ENCODE data around the gene PRM2.

PRM2 gene

DNA sequence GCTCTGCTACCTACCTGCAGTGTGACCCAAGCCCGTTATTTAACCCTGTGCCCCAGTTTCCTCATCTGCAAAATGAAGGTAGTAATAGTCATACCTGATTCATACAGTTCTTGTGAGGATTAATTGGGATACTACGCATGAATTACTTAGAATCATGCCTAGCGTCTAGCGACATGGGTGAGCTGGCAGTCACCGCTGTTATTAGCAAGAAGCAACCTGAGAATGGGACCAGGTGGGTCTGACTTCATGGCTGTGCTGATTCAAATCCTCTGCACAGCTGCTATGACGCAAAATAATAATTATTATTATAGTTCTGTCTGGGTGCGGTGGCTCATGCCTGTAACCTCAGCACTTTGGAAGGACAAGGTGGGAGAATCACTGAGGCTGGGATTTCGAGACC, 28.1 kb downstream of the PRM2 start:
- no peak for DNase-seq (ENCODE audit: low spot score)

DNA sequence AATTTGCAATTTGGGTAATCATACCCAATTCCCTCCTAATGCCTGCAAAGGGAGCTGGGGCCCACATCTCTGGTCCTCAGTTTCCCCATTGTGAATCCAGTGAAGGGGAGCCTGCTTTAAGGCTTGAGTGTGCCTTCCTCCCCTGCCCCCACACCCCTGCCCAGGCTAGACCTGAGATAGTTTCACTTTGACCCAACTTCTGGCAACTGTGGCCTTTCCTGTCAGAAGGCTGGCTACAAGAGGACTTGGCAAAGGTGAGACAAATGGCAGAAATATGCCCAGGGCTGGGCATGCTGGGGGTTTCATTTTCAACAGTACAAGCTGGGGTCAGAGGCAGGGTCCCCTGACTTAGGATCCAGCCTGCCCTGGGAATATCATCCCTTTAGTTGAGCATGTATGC, 30.3 kb downstream of the PRM2 start:
- no peak for DNase-seq (ENCODE audit: low spot score)

DNA sequence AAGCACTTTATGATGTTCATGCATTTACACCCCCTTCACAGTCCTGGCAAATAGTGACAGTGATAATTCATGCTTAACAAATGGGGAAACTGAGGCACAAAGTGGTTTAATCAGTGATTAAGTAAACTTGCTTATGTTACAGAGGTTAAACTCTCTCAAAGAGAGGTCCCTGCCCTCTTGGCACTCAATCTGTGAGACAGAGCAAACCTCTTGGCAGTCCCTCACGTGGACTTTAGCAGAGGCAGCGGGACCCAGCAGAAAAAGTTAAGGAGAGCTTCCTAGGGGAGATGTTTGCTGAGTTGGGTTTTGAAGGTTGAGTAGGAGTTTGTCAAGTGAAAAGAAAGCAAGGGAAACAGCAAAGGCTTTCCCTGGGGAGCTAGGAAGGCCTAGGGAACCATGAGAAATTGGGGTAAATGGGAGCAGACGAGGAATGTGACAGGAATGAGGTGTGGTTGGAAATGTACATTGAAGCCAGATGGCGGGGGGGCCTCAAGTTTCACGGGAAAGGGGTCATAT, 31.0 kb downstream of the PRM2 start:
- DNase-seq (ENCODE audit: low spot score): no peak

DNA sequence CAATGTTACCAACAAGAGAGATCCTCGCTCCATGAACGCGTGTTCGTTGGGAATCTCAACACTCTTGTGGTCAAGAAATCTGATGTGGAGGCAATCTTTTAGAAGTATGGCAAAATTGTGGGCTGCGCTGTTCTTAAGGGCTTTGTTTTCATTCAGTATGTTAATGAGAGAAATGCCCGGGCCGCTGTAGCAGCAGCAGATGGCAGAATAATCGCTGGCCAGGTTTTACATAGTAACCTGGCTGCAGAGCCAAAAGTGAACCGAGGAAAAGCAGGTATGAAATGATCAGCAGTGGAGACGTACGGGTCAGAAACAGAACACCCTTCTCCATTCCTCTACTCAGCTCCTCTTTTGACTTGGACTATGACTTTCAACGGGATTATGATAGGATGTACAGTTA, 33.6 kb downstream of the PRM2 start:
- no peak for DNase-seq (ENCODE audit: low spot score)

DNA sequence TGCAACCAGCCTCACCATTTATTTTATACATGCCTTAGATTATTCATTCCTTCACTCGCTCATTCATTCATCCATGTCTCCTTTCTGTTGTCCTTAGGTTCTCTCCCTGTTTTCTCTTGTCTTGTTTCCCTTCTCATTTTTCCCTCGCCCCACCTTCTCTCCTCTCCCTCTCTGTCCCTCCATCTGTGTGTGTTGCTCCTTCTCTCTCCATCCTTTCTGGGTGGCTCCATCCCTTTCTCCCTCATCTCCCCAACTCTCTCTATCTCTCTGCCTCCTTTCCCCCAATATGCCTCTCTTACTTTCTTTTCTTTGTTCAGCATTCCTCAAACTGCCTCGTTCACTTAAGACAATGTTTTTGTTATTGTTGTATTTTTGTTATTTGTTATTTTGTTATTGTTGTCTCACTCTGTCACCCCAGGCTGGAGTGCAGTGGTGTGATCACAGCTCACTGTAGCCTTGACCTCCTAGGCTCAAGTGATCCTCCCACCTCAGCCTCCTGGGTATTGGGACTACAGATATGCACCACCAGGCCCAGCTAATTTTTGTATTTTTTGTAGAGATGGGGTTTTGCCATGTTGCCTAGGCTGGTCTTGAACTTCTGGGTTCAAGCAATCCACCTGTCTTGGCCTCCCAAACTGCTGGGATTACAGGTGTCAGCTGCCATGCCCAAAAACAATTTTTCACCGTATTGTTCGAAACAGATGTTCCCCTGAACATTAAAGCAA, 34.6 kb downstream of the PRM2 start:
- no peak for DNase-seq (ENCODE audit: low spot score)

DNA sequence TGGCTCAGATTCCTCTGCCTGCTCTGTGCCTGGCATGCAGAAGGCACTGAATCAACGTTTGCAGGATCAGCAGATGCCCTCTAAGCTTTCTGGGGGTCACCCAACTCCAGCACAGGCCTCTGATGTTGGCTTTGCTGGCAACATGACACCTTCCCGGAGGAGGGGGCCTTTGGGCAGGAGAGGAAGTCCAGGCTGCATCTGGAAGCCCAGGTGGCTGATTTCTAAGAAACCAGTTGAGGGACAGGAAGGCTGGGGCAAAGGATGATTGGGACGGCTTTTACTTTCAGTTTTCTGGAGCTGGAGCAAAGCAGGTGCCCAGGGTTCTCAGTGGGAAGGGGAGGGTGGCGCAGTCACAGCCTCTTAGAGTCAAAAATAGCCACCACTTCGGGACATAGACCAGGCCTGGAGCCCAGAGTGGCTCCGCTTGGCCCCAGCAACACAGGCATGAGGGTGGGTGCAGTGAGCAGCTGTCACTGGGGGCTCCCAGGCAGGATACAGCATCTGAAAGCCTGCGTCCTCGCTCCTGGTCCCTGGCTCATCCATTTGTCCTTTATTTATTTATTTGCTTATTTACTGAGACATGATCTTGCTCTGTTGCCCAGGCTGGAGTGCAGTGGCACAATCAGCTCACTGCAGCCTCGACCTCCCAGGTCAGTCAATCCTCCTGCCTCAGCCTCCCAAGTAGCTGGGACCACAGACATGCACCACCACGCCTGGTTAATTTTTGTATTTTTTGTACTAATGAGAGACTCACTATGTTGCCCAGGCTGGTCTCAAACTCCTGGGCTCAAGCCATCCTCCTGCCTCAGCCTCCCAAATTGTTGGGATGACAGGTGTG, 35.4 kb downstream of the PRM2 start:
- DNase-seq (ENCODE audit: low spot score): no peak

DNA sequence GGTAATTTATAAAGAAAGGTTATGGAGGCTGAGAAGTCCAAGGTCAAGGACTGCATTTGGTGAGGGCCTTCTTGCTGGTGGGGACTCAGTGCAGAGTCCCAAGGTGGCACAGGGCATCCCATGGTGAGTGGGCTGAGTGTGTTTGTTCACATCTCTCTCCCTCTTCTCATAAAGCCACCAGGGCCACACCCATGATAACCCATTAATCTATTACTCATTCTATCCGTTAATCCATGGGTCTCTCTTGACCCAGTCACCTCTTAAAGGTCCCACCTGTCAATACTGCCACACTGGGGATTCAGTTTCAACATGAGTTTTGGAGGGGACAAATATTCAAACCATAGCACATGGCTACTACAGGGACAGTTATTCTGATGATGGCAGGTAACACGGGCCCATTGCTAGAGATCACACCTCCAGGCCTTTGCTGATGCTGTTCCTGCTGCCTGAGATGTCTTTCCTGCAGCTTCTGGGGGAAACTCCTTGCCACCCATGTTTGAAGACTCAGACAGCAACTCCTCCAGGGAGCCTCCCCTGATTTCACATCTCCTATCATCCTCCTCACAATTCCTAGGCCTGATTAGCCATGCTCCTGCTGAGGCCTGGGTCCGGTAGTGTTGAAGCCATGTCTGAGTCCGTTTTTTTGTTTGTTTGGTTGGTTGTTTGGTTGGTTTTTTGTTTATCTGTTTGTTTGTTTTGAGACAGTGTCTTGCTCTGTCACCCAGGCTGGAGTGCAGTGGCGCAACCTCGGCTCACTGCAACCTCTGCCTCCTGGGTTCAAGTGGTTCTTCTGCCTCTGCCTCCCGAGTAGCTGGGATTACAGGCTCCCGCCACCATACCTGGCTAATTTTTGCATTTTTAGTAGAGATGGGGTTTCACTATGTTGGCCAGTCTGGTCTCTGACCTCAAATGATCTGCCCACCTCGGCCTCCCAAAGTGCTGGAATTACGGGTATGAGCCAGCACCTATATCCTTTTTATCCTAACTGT, 36.3 kb downstream of the PRM2 start:
- DNase-seq (ENCODE audit: low spot score): no peak

DNA sequence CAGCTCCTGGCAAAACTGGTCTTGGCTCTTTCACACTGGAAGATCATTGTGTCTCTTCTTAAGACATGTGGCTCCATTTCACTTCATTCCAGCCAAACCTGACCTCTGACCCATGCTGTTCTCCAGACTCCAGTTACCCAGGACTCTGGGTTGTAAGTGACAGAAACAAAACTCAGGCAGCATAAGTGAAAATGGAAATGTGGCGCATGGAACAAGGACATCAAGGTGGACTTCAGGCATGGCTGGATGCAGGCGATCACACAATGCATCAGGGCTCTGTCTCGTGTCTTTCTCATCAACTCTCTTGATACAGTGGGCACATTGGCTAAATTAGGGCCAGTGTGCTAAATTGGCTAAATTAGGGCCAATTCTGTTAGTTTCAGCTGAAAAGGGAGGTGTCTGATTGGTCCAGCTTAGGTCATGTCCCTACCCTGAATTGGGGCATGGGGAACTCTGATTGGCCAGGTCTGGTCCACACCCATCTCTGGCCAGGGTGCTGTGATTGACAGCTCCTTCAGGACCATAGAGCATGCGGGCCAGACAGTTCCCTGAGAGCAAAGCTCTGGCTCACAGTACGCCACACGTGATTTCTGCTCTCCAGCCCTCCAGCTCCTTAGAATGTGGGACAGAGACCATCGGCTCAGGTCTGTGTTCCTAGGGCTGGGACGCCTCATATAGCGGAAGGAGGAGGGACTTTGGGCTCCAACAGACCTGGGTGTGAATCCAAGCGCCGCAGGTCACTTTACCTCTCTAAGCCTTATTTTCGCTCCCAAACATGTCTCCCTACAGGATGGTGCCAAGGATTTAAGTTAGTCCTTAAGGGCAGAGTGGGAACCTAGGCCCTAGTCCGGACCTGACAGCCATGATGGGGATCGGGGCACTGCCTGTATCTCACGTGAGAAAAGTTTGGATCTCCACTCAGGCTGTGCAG, 37.7 kb downstream of the PRM2 start:
- DNase-seq (ENCODE audit: low spot score): no peak

DNA sequence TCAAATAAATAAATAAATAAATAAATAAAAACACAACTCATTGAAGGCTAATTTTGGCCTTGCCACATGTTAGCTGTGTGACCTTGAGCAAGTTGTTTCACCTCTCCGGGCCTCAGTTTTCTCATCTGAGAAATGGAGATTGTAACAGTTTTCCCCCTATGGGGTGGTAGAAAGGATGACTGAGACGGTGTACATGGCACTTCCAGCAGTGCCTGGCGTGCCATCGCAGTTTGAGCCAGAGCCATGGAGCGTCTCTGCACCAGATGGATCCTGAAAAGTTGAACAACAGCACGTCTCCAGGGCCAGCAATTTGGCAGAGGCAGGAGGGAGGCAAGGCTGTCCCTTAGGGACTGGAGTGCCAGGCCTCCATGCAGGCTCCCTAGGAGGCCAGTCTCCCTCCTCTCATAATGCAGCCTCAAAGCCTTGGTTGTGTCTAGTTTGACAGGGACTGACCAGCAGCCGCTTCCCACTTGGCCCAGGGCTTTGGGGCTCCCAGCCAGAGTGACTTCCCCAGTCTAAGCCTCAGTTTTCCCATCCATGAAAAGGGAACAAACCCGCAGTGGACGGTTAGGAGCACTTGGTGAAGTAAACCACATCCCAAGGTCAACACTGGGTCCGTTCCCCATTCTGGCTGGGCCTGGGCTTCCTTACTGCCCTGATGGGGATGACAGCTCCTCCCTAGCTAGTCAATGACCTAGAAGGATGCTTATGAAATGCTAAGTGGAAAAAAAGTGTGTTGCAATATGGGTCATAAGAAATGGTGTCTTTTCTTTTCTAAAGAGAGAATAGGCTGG, 39.6 kb downstream of the PRM2 start:
- DNase-seq (ENCODE audit: low spot score): no peak

DNA sequence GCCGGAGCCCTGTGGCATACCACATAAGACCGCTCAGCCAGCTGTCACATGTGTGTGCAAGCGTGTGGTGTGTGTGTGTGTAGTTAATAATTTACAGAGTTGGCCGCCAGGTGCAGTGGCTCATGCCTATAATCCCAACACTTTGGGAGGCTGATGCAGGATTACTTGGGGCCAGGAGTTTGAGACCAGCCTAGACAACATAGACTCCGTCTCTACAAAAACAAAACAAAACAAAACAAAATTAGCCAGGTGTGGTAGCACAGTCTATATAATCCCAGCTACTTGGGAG, 40.6 kb downstream of the PRM2 start:
- no peak for DNase-seq (ENCODE audit: low spot score)

DNA sequence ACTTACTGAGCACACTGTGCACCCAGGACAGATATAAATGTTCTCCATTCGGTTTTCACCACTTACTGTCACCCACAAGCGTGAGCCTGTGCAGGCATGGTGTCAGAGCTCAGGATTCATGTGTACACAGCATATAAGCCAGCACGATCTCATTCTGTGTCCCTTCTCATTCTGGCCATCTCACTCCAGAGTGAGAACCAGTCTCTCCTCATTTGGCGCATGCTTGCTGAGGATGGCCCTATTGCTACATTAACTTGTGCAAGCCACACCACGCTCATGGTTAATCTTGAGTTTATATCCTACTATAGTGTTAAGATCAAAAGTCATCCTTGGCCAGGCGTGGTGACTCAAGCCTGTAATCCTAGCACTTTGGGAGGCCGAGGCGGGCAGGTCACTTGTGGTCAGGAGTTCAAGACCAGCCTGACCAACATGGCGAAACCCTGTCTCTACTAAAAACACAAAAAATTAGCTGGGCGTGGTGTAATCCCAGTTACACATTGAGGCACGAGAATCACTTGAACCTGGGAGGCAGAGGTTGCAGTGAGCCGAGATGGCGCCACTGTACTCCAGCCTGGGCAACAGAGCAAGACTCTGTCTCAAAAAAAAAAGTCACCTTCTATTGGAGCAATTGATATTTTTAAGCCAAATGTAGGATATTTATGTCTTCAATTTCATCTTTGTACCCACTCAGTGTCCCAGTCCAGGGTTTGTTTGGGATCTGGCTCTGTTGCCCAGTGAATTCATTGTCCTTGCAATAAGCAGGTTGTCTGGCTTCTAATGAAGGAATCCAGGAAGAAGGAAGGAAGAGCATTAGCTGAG, 41.2 kb downstream of the PRM2 start:
- no peak for DNase-seq (ENCODE audit: low spot score)

DNA sequence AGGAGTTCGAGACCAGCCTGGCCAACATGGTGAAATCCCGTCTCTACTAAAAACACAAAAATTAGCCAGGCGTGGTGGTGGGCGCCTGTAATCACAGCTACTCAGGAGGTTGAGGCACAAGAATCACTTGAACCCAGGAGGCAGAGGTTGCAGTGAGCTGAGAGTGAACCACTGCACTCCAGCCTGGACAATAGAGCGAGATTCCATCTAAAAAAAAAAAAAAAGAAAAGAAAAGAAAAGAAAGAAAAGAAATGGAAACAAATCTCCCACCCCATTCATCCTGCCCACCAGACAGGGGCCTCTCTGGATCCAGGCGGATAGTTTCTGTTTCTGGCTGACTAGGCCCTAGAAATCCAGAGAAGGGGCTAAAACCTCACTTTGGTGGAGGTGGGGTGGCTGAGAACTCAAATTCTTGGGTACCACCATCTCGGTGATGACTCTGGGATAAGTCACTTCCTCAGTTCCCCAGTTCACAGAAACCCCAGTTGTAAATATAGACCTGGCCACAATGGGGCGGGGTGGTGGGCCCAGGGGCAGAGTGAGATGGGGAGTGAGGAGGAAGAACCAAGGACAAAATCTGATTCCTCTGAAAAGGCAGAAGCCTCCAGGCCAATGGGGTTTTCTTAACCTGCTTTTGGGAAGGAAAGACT, 42.4 kb downstream of the PRM2 start:
- DNase-seq (ENCODE audit: low spot score): no peak

DNA sequence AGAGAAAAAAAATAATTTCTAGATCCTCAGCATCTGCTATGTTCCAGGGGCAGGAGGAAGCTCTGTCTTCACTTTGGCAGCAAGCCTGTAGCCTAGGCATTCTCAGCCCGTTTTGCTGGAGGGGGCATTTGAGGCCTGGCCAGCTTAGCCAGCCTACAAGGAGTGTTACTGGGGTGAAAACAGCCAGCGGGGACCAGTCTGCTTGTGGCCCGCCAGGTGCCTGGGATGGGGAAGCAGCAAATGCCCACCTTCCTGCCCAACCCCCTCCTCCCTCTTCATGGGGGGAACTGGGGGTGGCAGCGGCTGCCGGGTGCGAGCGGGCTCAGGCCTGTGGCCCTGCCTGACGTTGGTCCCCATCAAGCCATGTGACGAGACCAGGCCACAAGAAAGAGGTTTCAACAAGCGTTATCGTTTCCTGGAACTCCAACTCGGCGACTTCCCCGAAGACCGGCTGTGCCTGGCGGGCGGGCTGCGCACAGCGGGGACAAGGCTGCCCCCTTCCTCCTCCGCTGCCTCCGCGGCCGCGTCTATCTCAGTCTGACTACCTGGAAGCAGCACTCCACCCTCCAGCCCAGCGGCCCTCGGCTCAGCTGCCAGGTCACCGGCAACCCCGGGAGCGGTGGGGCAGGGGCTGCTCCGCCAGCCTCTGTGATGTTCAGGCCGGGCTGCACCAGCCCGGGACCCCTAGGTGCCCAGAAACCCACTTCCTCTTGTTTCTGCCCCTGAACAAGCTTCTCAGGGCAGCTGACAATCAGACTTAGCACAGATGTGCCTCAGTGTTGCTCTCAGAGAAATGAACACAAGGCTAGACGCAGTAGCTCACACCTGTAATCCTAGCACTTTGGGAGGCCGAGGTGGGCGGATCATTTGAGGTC, 43.2 kb downstream of the PRM2 start:
- DNase-seq (ENCODE audit: low spot score): peak; percentile 76

DNA sequence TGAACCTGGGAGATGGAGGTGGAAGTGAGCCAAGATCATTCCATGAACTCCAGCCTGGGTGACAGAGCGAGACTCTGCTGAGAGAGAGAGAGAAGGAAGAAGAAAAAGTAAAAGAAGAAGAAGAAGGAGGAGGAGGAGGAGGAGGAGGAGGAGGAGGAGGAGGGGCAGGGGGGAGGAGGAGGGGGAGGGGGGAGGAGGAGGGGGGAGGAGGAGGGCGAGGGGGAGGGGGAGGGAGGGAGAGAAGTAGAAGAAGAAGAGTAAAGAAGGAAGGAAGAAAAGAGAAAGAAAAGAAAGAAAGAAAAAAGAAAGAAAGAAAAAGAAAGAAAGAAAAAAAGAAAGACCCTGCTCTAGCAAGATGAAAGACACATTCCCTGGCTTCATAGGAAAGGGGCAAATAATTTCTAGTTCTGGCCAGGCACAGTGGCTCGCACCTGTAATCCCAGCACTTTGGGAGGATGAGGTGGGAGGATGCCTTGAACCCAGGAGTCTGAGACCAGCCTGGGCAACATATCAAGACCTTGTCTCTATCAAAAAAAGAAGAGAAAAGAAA, 43.9 kb downstream of the PRM2 start:
- DNase-seq (ENCODE audit: low spot score): no peak

DNA sequence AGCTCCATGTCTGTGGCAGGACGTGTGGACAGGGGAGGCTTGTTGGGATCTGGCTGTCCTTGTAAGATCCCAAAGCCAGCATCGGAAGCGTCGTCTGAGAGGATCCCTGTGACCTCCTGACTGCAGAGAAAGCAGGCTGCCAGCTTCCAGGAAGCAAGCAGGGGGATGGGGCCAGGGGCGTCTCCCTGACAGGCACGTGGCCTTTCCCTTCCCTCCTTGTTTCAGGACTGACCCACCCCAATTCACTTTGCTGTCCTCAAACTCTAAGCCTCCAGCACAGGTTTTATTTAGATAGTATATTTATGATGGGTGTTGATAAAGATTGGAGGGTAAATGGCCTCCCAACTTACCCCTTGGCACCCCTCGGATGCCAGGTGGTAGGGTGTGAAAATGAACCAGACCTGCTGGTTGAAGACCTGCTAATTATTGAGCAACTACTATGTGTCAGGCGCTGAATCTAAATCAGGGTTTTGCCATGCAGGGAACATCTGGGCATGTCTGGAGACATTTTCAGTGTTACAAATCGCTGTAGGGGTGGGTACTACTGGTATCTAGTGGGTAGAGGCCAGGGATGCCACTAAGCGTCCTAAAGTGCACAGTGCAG, 44.8 kb downstream of the PRM2 start:
- no peak for DNase-seq (ENCODE audit: low spot score)

DNA sequence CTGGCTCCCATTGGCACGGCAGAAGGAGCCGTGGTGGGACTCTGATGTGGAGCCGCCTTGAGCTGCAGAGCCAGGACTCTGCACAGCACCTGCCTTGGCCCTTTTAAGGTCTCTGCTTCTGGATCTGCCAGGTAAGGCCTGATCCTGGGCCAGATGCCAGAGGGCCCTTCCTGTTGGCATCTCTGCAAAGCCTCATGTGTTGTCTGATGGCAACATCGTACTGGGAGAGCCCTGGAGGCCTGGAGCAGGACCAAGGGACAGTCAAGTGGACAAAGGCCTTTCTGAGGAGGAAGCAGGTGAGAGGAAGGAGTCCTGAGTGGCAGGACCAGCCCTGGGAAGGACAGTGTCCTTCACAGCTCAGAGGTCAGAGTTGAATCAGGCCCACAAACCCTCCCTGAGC, 46.4 kb downstream of the PRM2 start:
- no peak for DNase-seq (ENCODE audit: low spot score)

DNA sequence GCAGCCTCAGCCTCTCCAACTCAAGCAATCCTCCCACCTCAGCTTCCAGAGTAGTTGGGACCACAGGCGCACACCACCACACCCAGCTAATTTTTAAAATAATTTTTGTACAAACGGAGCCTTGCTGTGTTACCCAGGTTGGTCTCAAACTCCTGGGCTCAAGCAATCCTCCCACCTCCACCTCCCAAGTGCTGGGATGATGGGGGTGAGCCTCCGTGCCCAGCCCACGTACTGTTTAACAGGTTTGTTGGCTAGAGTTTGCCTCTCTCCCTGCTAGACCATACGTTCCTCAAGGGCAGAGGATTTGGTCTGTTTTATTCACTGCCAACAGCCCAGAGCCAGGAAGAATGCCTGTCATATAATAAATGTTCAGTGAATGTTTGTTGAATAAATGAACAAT, 46.8 kb downstream of the PRM2 start:
- no peak for DNase-seq (ENCODE audit: low spot score)

Measured in hematopoietic multipotent progenitor cell treated with erythropoietin and hydrocortisone succinate and interleukin-3 and kit ligand, for 15 days (in vitro differentiated cells).